ENCODE results near the gene UBE2K.

The UBE2K gene

GRCh38 chr4:39697740-39698423 lies at the start of gene UBE2K (continued):
- TF ChIP-seq ZNF37A (tag by site-specific recombination; IDR thresholded peaks at IDR 0.05) (no peak), KLF16 (tag by site-specific recombination; IDR thresholded peaks at IDR 0.05) (peak; percentile 43; the same call in 1 of the 2 replicates), ZNF449 (tag by site-specific recombination; IDR thresholded peaks at IDR 0.05) (peak; percentile 76), ZBTB1 (tag by site-specific recombination; IDR thresholded peaks at IDR 0.05) (no peak), INSM2 (tag by site-specific recombination; IDR thresholded peaks at IDR 0.05) (0 out of 2 replicates have a peak, but pooled peaks have one; percentile 24), ZNF138 (tag by site-specific recombination; IDR thresholded peaks at IDR 0.05; ENCODE audit: borderline replicate concordance) (no peak), REPIN1 (tag by site-specific recombination; IDR thresholded peaks at IDR 0.05; ENCODE audit: low read depth) (peak; percentile 70; the same call in 1 of the 2 replicates), PATZ1 (tag by site-specific recombination; IDR thresholded peaks at IDR 0.05) (0 out of 2 replicates have a peak, but pooled peaks have one; percentile 49), ZNF513 (tag by site-specific recombination; IDR thresholded peaks at IDR 0.05) (no peak), ELK4 (IDR thresholded peaks at IDR 0.05; ENCODE audit: borderline replicate concordance, low read depth, low read length) (no peak), ZNF660 (tag by site-specific recombination; IDR thresholded peaks at IDR 0.05) (peak; percentile 62), ZBTB6 (tag by site-specific recombination; IDR thresholded peaks at IDR 0.05) (no peak), GLIS2 (tag by site-specific recombination; IDR thresholded peaks at IDR 0.05) (no peak), SALL2 (tag by site-specific recombination; IDR thresholded peaks at IDR 0.05; ENCODE audit: borderline replicate concordance) (no peak), ZNF169 (tag by site-specific recombination; IDR thresholded peaks at IDR 0.05) (no peak), ZNF24 (tag by site-specific recombination; IDR thresholded peaks at IDR 0.05) (no peak), ZNF133 (tag by site-specific recombination; IDR thresholded peaks at IDR 0.05) (no peak), ZNF837 (tag by site-specific recombination; IDR thresholded peaks at IDR 0.05) (no peak), YY1 (tag by site-specific recombination; IDR thresholded peaks at IDR 0.05) (peak; percentile 84), ZNF610 (tag by site-specific recombination; IDR thresholded peaks at IDR 0.05; ENCODE audit: borderline replicate concordance) (0 out of 2 replicates have a peak, but pooled peaks have one; percentile 9), ZNF394 (tag by site-specific recombination; IDR thresholded peaks at IDR 0.05; ENCODE audit: borderline replicate concordance) (no peak), PBX3 (CRISPR knock-in tag; IDR thresholded peaks at IDR 0.05) (0 out of 2 replicates have a peak, but pooled peaks have one; percentile 49), ZNF2 (tag by site-specific recombination; IDR thresholded peaks at IDR 0.05) (peak; percentile 44; the same call in 1 of the 2 replicates), KLF1 (tag by site-specific recombination; IDR thresholded peaks at IDR 0.05) (no peak), ZFP3 (tag by site-specific recombination; IDR thresholded peaks at IDR 0.05; ENCODE audit: low read depth) (no peak), ZNF324 (tag by site-specific recombination; IDR thresholded peaks at IDR 0.05) (peak; percentile 39; the same call in 1 of the 2 replicates)

Data from HEK293 (cell line).